GM21737 (cell line): ENCODE data around the gene MTMR12.

Experiments used
- ATAC-seq: cut with Tn5 transposase; IDR thresholded peaks from one replicate; pipeline ENCODE4 v1.9.1; 2021; ENCODE audit warnings: mild to moderate bottlenecking, moderate library complexity; ENCODE audit not compliant: unreplicated experiment

The MTMR12 gene, protein sequence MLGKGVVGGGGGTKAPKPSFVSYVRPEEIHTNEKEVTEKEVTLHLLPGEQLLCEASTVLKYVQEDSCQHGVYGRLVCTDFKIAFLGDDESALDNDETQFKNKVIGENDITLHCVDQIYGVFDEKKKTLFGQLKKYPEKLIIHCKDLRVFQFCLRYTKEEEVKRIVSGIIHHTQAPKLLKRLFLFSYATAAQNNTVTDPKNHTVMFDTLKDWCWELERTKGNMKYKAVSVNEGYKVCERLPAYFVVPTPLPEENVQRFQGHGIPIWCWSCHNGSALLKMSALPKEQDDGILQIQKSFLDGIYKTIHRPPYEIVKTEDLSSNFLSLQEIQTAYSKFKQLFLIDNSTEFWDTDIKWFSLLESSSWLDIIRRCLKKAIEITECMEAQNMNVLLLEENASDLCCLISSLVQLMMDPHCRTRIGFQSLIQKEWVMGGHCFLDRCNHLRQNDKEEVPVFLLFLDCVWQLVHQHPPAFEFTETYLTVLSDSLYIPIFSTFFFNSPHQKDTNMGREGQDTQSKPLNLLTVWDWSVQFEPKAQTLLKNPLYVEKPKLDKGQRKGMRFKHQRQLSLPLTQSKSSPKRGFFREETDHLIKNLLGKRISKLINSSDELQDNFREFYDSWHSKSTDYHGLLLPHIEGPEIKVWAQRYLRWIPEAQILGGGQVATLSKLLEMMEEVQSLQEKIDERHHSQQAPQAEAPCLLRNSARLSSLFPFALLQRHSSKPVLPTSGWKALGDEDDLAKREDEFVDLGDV

DNA sequence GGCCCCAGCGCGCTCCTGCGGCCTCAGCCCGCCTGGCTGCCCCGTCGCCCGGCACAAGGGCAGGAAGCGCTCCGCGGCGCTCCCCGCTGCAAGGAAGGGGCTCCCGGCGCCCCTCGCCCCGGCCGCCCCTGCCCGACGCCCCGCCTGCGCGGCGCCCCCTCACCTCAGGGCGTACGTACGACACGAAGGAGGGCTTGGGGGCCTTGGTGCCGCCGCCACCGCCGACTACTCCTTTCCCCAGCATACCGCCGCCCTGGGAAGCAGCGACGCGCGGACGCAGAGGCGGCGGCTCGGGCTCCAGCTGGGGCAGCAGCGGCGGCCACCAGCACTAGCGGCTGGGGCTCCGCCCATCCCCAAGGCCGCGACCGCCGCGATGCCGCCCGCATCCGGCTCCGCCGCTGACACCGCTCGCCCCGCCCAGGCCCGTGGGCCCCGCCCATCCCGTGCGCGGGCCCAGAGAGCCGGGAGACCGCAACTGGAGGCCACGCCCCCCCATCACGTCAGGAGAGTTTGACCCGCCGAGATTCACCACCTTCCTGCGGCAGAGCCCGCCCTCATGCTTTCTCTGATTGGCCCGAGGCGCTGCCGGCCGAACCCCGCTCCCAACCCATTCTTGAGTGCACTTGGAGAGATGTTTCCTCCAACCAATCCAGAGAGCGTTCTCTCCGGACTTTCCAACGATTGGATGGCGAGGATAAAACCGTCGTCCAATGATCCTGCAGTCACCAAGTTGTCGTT is at the start of gene MTMR12:
TSS of gene MTMR12 (minus strand) at position 345 of the 738 bp plus-strand sequence. CDS start at position 244, 101 bp downstream.
- peak; percentile 93 for ATAC-seq

DNA sequence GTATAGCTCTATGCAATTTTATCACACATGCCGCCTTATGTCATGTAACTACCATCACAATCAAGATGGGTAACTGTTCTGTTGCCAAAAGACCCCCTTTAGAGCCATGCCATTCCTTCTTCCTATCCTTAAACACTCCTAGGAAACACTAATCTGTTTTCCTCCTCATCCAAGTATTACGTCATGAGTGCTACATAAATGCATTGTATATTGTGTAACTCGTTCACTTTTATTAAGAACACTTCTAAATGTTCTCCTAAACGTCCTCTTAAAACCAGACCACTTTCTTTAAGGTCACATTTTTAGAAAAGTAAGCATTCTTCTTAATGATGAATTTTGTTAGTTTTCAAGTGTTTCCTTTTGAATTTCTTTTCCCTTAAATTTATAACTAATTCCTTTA is 49.8 kb upstream of the MTMR12 start:
- ATAC-seq = no peak

DNA sequence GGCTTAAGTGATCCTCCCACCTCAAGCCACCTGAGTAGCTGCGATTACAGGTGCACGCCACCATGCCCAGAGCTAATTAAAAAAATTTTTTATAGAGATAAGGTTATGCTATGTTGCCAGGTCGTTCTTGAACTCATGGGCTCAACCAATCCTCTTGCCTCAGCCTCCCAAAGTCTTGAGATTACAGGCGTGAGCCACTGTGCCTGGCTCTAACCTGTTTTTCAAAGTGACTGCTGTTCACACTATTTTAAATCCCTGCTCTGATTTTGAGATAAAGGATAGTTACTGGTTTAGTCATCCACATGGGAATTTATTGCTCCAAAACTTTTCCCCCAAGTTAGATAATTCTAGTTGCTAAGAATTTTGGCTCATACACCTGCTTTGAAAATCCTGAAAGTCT is 48.2 kb upstream of the MTMR12 start:
- ATAC-seq = no peak

DNA sequence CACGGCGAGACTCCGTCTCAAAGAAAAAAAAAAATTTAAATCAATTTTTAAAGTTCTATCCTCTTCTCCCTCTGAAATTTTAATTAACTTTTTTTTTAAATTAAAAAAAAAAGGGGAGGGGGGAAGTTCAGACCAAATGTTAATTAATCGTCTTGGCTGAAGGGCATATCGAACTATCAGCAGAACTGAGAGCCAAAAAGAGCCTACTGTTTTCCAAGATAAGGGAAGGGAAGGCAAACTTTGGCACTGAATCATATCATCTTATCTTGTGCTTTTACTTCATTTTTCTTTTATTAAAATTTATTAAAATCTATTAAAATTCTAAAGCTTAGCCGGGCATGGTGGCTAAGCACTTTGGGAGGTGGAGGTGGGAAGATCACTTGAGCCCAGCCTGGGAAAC is 45.9 kb upstream of the MTMR12 start:
- ATAC-seq = no peak

DNA sequence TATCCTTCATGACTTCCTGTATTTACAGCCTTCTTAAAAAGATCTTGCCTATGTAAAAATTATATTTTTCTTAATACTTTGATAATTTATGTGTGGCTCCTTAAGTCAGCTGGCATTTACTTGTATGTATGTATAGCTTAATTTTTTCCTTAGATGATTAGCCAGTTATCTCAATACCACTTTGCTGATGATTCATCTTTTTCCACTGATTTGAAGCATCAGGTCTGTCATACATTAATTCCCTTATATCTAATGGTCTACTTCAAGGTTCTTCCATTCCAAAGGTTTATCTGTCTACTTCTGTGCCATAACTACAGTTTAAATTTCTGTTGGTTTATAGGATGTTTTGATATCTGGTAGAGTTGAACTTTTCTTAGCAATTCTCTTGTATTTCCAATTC is 44.9 kb upstream of the MTMR12 start:
- no peak for ATAC-seq

DNA sequence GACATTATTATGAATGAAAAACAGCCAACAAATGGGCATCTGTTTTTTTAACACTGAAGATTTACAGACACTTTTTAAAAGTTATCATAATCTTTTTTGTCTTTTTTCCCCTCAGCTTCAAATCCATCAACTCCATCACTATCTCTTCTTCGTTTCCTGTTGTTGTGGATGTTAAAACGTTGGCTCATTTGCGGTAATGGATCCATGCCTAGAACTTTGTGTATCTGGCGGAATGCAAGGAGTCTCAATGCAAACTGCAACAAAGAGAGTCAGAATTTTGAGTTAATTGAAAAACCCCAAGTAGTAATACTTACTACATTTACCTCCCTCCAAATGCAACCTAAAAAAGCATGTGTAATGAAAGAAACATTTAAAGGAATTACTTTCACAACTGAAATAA is 42.9 kb upstream of the MTMR12 start:
- ATAC-seq = no peak

DNA sequence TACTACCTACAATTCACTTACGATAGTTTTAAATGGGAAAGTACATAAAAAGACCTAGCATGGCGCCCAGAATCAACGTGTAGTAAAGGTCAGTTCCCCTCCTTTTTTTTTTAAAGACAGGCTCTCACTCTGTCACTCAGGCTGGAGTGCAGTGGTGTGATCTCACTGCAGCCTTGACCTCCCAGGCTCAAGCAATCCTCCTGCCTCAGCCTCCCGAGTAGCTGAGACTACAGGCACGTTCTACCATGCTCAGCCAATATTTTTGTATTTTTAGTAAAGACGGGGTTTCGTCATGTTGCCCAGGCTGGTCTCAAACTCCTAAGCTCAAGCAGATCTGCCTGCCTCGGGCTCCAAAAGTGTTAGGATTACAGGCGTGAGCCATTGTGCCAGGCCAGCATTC is 40.7 kb upstream of the MTMR12 start:
- no peak for ATAC-seq

DNA sequence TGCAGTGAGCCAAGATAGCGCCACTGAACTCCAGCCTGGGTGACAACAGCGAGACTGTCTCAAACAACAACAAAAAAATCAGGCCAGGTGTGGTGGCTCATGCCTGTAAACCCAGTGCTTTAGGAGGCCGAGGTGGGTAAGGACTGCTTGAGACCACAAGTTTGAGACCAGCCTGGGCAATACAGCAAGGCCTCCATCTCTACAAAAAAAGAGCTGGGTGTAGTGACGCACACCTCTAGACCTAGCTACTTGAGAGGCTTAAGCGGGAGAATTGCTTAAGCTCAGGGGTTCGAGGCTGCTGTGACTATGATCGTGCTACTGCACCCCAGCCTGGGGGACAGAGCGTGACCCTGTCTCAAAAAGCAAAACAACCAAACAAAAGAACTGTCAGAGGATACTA is 39.9 kb upstream of the MTMR12 start:
- ATAC-seq = no peak

DNA sequence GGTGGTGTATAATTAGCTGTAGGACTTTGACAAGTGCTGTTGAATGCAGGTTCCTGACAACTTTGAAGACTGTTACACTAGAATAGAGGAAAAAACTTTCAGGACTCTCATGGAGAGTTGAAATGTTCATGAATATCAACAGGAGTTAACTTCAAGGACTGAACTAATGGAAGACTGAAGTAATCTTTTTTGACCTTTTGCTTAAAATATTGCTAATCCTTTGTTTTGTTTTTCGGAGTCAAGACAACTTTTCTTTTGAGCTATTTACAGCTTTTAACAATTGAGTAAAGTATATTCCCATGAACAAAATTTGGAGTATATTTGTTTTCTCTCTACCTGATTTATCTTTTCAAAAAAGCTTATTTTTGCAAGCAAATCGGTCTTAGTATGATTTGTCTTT is 34.1 kb upstream of the MTMR12 start:
- ATAC-seq = no peak

DNA sequence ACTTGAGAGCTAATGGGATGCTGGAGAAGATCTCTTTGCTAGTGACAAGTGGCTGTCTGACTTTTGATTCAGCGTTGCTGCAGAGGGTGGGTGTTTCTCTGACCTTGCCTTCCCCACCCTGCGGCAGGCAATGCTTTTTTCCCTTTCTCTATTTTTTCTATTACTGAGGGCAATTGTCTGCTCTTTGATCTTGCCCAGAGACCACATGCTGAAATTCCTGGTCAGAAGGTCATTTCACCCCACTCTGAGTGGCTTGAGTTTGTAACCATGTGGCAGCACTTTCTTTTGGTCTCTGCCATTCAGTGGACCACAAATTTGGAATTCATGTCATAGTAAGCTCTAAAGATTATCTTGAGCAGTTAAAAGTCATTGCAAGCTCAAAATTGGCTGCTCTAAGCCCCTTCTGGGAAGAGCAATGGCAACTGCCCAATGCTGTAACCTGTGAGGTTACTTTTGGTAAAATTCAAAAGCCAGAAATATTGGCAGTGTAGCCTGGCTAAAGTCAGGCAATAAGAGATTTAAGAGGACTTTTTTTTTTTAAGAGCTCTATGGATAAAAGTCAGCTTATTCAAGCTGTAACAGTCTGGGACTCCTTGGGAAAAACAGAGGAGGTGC is 30.4 kb upstream of the MTMR12 start:
- ATAC-seq = no peak

DNA sequence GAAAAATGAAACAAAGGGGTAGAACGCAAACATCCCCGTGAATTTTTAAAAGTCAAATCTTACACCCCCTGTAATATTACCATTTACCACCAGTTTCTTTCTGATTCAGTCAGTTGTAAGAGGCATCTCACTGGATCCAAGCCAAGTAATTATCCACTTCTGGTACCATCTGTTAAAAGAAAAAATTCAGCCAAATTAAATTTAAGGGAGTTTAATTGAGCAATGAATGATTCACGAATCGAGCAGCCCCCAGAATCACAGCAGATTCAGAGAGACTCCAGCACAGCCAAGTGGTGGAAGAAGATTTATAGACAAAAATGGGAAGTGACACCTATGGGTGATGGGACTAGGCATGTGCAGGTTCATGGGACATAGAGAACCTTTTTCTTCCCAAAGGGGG is 29.9 kb upstream of the MTMR12 start:
- ATAC-seq = no peak

DNA sequence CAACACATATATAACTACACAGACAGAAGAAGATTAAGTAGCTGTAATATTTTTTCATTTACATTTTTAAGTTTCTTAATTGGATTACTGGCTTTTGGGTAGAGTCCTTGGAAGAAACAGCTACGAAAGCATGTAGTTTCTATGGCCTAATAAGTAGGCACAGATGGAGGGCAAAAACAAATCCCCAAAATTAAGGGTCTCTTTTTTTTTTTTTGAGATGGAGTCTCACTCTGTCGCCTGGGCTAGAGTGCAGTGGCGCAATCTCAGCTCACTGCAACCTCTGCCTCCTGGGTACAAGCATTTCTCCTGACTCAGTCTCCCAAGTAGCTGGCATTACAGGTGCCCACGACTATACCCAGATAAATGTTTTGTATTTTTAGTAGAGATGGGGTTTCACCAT is 27.1 kb upstream of the MTMR12 start:
- no peak for ATAC-seq

DNA sequence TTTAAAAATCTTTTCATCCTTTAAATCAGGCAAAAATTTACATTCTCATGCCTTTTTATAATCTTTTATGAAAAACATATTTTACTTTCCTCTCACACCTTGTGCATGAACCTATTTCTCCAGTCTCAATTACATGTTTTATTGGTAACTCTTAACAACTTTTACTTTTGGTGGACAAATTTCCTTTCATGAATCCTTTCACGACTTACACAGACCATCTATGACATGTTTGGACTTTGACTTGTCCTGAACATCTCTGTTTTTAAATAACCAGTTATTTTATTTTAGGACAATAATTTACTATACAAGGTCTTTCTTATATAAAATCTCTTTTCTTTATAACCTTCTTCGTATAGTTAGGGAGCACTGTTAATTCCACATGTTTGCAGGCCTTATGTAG is 26.5 kb upstream of the MTMR12 start:
- no peak for ATAC-seq

DNA sequence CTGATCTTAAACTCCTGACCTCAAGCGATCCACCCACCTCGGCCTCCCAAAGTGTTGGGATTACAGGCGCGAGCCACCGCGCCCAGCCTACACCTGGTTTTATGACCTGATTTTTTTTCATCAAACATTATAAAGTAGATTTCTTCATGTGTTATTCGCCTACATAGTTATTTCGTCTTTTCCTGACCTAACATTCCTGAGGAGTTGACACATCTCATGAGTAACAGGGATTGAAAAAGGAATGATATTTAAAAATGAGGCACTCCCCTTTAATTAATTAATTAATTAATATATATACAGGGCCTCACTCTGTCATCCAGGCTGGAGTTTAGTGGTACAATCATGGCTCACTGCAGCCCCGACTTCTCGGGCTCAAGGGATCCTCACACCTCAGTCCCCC is 20.2 kb upstream of the MTMR12 start:
- no peak for ATAC-seq

DNA sequence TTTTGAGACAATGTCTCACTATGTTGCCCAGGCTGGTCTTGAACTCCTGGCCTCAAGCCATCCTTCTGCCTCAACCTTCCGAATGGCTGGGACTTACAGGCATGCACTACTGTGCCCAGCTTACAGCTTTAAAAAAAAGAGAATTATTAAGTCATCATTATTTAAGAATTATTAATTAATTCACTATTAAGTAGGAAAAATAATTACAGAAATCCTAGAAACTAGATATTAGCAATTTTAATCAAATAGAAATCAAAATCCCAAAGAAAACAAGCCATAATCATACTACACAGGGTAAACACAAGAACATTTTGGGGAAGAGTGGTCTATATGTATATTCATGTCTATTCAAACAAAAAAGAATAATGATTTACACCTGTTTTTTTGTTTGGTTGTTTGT is 19.6 kb upstream of the MTMR12 start:
- ATAC-seq = no peak

DNA sequence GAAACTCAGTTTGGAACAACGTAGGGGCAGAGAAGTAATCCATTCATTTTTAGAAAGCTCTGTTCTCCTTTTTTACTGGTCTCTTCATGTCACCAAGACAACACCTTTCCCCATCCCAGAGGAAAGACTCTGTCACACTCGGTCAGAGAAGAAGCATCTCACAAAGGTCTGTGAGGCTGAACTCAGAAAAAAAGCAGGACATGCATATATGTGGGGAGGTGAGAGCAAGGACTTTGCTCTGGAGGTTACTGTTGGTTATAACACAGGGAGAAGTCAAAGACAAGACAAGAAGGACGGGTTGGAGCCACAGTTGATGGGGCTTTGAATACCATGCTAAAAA is 19.2 kb upstream of the MTMR12 start:
- no peak for ATAC-seq

DNA sequence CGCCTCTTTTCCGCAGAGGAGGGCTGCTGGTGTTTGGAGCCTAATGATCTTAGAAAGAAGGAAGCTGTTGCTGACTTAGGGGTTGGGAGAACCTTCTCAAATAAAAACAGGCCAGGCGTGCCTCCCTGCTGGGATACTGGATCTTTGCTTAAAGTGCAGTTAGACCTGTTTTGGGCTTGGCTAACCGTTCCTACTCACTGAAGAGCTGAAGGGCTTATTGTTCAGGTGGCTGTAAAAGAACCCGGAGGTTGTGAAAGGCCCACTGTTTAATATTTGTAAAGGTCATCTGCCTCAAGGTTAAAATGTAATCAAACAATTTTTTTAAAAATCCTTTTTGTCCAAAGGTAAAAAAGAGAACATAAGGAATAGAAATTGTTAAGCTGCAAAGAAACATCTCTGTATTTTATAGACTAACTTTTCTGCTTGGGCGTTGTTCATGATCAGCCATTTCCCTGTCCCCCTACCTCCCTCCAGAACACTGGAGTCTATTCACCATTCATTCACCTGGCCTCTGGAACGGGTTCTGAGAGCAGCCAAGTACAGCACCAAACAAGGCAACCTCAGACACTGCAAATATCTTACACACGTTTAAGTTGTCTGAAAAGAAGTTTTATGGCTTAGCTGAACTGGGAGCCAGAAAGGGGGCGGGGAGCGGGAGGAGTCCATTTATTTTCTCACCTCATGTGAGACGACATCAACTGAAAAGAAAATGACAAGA is 18.6 kb upstream of the MTMR12 start:
- ATAC-seq = no peak

DNA sequence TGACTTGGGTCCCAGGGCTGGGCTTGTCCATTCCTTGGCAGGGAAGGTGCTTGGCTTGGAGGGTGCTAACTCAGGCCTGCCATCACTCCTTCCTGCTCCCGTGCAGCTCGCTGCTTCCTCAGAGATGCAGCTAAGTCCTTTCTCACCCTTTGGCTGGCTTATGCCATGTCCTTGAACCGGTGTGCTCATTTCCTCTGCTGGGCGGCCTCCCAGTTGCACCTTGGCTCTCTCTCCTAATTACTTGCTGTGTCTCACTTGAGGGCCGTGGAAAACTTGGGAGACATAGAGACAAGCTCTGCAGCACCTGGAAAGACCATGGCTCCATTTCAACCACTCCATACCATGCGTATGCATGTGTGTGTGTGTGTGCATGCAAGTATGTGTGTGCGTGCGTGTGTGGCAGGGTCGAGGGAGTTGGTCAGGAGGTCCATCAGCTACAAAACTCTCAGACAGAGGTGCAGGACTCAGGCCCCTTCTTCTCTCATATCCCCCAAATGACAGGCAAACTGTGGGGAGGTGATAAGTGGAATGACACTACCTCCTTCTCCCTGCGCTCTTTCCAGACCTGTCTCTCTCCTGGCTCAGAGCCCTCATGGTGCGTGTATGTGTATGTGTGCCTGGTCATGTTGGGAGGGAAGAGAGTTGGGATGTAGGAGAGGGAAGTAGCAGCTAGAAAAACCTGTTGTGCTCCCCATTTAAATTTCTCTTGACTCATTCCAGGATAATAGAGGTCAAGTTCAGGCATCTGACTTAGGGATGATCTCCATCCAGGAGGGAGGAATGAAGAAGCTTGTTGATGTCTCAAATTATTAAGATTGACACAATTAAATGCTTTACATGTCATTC is 17.6 kb upstream of the MTMR12 start:
- no peak for ATAC-seq

DNA sequence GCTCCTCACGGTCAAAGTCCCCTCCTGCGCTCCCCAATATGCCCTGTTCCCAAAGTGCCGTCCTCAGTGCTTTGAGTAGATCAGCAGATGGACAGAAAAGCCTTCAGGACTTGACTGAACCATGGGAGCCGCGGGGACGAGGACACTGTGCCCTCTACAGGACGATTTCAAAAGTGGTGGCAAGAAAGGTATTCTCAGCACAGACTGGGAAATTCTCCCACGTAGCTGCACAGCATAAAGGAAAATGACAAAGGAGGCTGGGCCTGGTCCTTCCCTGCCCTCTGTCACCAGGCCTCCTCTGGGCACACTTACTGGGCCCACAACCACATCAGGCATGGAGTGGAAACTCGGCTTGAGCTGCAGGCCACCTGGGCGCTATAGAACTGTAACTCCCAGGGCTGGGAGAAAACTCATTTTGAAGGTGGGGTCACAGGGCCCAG is 16.7 kb upstream of the MTMR12 start:
- ATAC-seq = peak; percentile 85
